ENCODE results near the gene HMOX2.
A peak's percentile ranks its signal among the peaks of the same experiment; 100 is the strongest.

Gene HMOX2

GRCh38 chr16:4500272-4500671, 24.1 kb downstream of the HMOX2 start:
- H3K4me2 ChIP-seq (ENCODE audit: low read length): no peak overlapping the region
- H3K9me2 ChIP-seq (replicated peaks; ENCODE audit: control insufficient read depth, low read length): no peaks in the 10 kb centered on the region
- H3K4me3 ChIP-seq (ENCODE audit: low read length): no peak overlapping the region
- H3K36me3 ChIP-seq (ENCODE audit: control insufficient read depth, low read length): peaks cover 18% of the 10 kb centered on the region; the same call in 1 of the 2 replicates
- TF ChIP-seq CTCF (IDR thresholded peaks at IDR 0.05; ENCODE audit: low read depth, low read length, poor library complexity, severe bottlenecking): no peak
- no peak for TF ChIP-seq EZH2phosphoT487 (IDR thresholded peaks at IDR 0.05; ENCODE audit: borderline replicate concordance, low read length)
- no peaks in the 10 kb centered on the region for H3K9me3 ChIP-seq (ENCODE audit: control insufficient read depth, insufficient read depth, low read length)
- H3K27ac ChIP-seq (ENCODE audit: low read depth, low read length): no peak overlapping the region
- H4K20me1 ChIP-seq (ENCODE audit: control insufficient read depth, insufficient read depth, low read depth, low read length): peaks cover 8% of the 10 kb centered on the region; the same call in 1 of the 2 replicates
- H3F3A ChIP-seq (ENCODE audit: control insufficient read depth, insufficient read depth): peaks cover 8% of the 10 kb centered on the region; the same call in 1 of the 2 replicates
- peaks cover 78% of the 10 kb centered on the region for H3K79me2 ChIP-seq (ENCODE audit: control insufficient read depth, low read length)
- H3K27me3 ChIP-seq (ENCODE audit: control insufficient read depth, low read length): no peaks in the 10 kb centered on the region
- H3K4me1 ChIP-seq (ENCODE audit: control insufficient read depth, low read length): peaks cover 7% of the 10 kb centered on the region

- H3F3A ChIP-seq (ENCODE audit: control insufficient read depth, insufficient read depth): peaks cover 11% of the 10 kb centered on the region
- H3K27me3 ChIP-seq (ENCODE audit: control insufficient read depth, low read length): no peaks in the 10 kb centered on the region
- H3K4me1 ChIP-seq (ENCODE audit: control insufficient read depth, low read length): peaks cover 15% of the 10 kb centered on the region
- no peak overlapping the region for H3K27ac ChIP-seq (ENCODE audit: low read depth, low read length)
- peaks cover 76% of the 10 kb centered on the region for H3K79me2 ChIP-seq (ENCODE audit: control insufficient read depth, low read length)
- H3K9me2 ChIP-seq (replicated peaks; ENCODE audit: control insufficient read depth, low read length): no peaks in the 10 kb centered on the region
- peaks cover 23% of the 10 kb centered on the region for H3K36me3 ChIP-seq (ENCODE audit: control insufficient read depth, low read length)
- peaks cover 8% of the 10 kb centered on the region; the same call in 1 of the 2 replicates for H4K20me1 ChIP-seq (ENCODE audit: control insufficient read depth, insufficient read depth, low read depth, low read length)
- H3K9me3 ChIP-seq (ENCODE audit: control insufficient read depth, insufficient read depth, low read length): no peaks in the 10 kb centered on the region
- no peak overlapping the region for H3K4me3 ChIP-seq (ENCODE audit: low read length)
- H3K4me2 ChIP-seq (ENCODE audit: low read length): no peak overlapping the region
- TF ChIP-seq CTCF (IDR thresholded peaks at IDR 0.05; ENCODE audit: low read depth, low read length, poor library complexity, severe bottlenecking): no peak
- no peak for TF ChIP-seq EZH2phosphoT487 (IDR thresholded peaks at IDR 0.05; ENCODE audit: borderline replicate concordance, low read length)
Measured at GRCh38 chr16:4501071-4501478, 24.9 kb downstream of the HMOX2 start.

- Histone ChIP-seq H3K9me3 (ENCODE audit: control insufficient read depth, insufficient read depth, low read length) (no peaks in the 10 kb centered on the region), H3K4me2 (ENCODE audit: low read length) (peak overlapping the region; percentile 63), H3K27ac (ENCODE audit: low read depth, low read length) (peak overlapping the region; percentile 54), H3K79me2 (ENCODE audit: control insufficient read depth, low read length) (peaks cover 40% of the 10 kb centered on the region), H3K4me1 (ENCODE audit: control insufficient read depth, low read length) (peaks cover 21% of the 10 kb centered on the region), H3K4me3 (ENCODE audit: low read length) (peak overlapping the region; percentile 40), H3K36me3 (ENCODE audit: control insufficient read depth, low read length) (peaks cover 47% of the 10 kb centered on the region), H3K9me2 (replicated peaks; ENCODE audit: control insufficient read depth, low read length) (no peaks in the 10 kb centered on the region), H3K27me3 (ENCODE audit: control insufficient read depth, low read length) (no peaks in the 10 kb centered on the region), H4K20me1 (ENCODE audit: control insufficient read depth, insufficient read depth, low read depth, low read length) (no peaks in the 10 kb centered on the region; the same call in 1 of the 2 replicates), H3F3A (ENCODE audit: control insufficient read depth, insufficient read depth) (peaks cover 11% of the 10 kb centered on the region)
- no peak for TF ChIP-seq CTCF (IDR thresholded peaks at IDR 0.05; ENCODE audit: low read depth, low read length, poor library complexity, severe bottlenecking)
Measured at GRCh38 chr16:4505356-4506147, 29.4 kb downstream of the HMOX2 start.
